HCT116 (cell line): ENCODE results near the gene LTBP1.

Source experiments
- CBX3 ChIP-seq: IDR thresholded peaks from 2 replicates; pipeline ENCODE4 v1.6.1; 2012; ENCODE audit warnings: low read depth
- CTCF ChIP-seq, 3 experiments: fragments of 200-600 bp in 1 of 3; sonication (generic) in 1 of 3; IDR thresholded peaks in 2 of 3; conservative IDR thresholded peaks in 1 of 3; 2 replicates each; pipeline ENCODE4 v1.5.1; 2012 to 2017; ENCODE audit warnings: low read depth in 2 of 3, low read length in 2 of 3, antibody characterized with exemption in 1 of 3, borderline replicate concordance in 1 of 3, control low read depth in 1 of 3, mild to moderate bottlenecking in 1 of 3, mixed read lengths in 1 of 3, mixed run types in 1 of 3, moderate library complexity in 1 of 3; ENCODE audit not compliant: insufficient read depth in 1 of 3
- ELF1 ChIP-seq: IDR thresholded peaks from 2 replicates; pipeline ENCODE4 v1.6.1; 2012; ENCODE audit warnings: low read depth, borderline replicate concordance
- EZH2 ChIP-seq: fragments of 200-600 bp; sonication (generic); IDR thresholded peaks from 2 replicates; pipeline ENCODE4 v1.6.1; 2017; ENCODE audit warnings: antibody characterized with exemption, mixed run types
- EZH2phosphoT487 ChIP-seq: fragments of 200-600 bp; IDR thresholded peaks from 2 replicates; pipeline ENCODE4 v1.6.1; 2018; ENCODE audit warnings: antibody characterized with exemption, borderline replicate concordance
- FOSL1 ChIP-seq: IDR thresholded peaks from 2 replicates; pipeline ENCODE4 v1.6.1; 2012; ENCODE audit warnings: low read depth
- JUND ChIP-seq: IDR thresholded peaks from 2 replicates; pipeline ENCODE4 v1.6.1; 2012
- MAX ChIP-seq: IDR thresholded peaks from 2 replicates; pipeline ENCODE4 v1.6.1; 2012
- POLR2A ChIP-seq: IDR thresholded peaks from 2 replicates; pipeline ENCODE4 v1.7.0; 2011; ENCODE audit warnings: borderline replicate concordance; ENCODE audit not compliant: insufficient read depth, insufficient read length; ENCODE audit errors: extremely low read depth
- POLR2AphosphoS5 ChIP-seq: IDR thresholded peaks from 2 replicates; pipeline ENCODE4 v1.6.1; 2011; ENCODE audit warnings: mild to moderate bottlenecking, low read depth, low read length, moderate library complexity
- RAD21 ChIP-seq: IDR thresholded peaks from 2 replicates; pipeline ENCODE4 v1.6.1; 2012; ENCODE audit warnings: low read depth, mild to moderate bottlenecking
- REST ChIP-seq: IDR thresholded peaks from 2 replicates; pipeline ENCODE4 v1.6.1; 2012; ENCODE audit warnings: low read depth
- SRF ChIP-seq: IDR thresholded peaks from 2 replicates; pipeline ENCODE4 v1.6.1; 2012; ENCODE audit warnings: low read depth
- YY1 ChIP-seq: IDR thresholded peaks from 2 replicates; pipeline ENCODE4 v1.6.1; 2011; ENCODE audit warnings: low read length, low read depth, moderate library complexity, mild to moderate bottlenecking; ENCODE audit not compliant: insufficient replicate concordance; ENCODE audit errors: extremely low read depth

GRCh38 chr2:33195891-33196290 is 249.1 kb downstream of the LTBP1 start:
- no peak for TF ChIP-seq POLR2A
- no peak for TF ChIP-seq EZH2
- no peak for TF ChIP-seq CTCF (IDR thresholded peaks at IDR 0.05 in 2 of 3, conservative IDR thresholded peaks at IDR 0.05 in 1 of 3; ENCODE audit: borderline replicate concordance in 1 of 3, insufficient read depth in 1 of 3, low read depth in 2 of 3, low read length in 2 of 3)
- no peak for TF ChIP-seq REST
- TF ChIP-seq RAD21, result no peak
- TF ChIP-seq POLR2AphosphoS5, result no peak
- no peak for TF ChIP-seq FOSL1
- TF ChIP-seq YY1, result no peak
- TF ChIP-seq CBX3, result no peak
- TF ChIP-seq JUND, result no peak
- TF ChIP-seq ELF1, result no peak
- TF ChIP-seq SRF, result no peak
- TF ChIP-seq MAX, result no peak
- no peak for TF ChIP-seq EZH2phosphoT487
